HG03159 (cell line): ENCODE measurements around the gene CKB.
A peak's percentile ranks its signal among the peaks of the same experiment; 100 is the strongest.

Experiments used
- ATAC-seq: cut with Tn5 transposase; IDR thresholded peaks from one replicate; pipeline ENCODE4 v1.9.1; 2021; ENCODE audit warnings: mild to moderate bottlenecking, moderate library complexity; ENCODE audit not compliant: unreplicated experiment

CKB gene

GRCh38 chr14:103492156-103492925 lies 30.3 kb downstream of the CKB start:
- ATAC-seq, result no peak

- no peak for ATAC-seq
Observed at GRCh38 chr14:103491691-103492090, 30.9 kb downstream of the CKB start.

GRCh38 chr14:103489621-103490020 lies 33.0 kb downstream of the CKB start:
- ATAC-seq, result no peak

- no peak for ATAC-seq
Observed at GRCh38 chr14:103488960-103489359, 33.7 kb downstream of the CKB start.

- no peak for ATAC-seq
Observed at GRCh38 chr14:103488071-103488470, 34.6 kb downstream of the CKB start.

GRCh38 chr14:103485504-103485903 lies 37.1 kb downstream of the CKB start:
- ATAC-seq, result no peak

- no peak for ATAC-seq
Observed at GRCh38 chr14:103483600-103483999, 39.0 kb downstream of the CKB start.

GRCh38 chr14:103480595-103480994 lies 42.0 kb downstream of the CKB start:
- peak; percentile 84 for ATAC-seq

- ATAC-seq, result no peak
Observed at GRCh38 chr14:103476631-103477030, 46.0 kb downstream of the CKB start.

- no peak for ATAC-seq
Observed at GRCh38 chr14:103476065-103476464, 46.6 kb downstream of the CKB start.

GRCh38 chr14:103474893-103475292 lies 47.7 kb downstream of the CKB start:
- no peak for ATAC-seq

GRCh38 chr14:103472939-103473338 lies 49.7 kb downstream of the CKB start:
- ATAC-seq, result no peak
